LNCAP (cell line): ENCODE results near the gene FHIT.

Experiments used
- TF ChIP-seq, protein P1 (sequence below): fragments of 450-650 bp; IDR thresholded peaks from 2 replicates; pipeline ENCODE4 v1.5.1; 2017; ENCODE audit warnings: mild to moderate bottlenecking

The FHIT gene

DNA sequence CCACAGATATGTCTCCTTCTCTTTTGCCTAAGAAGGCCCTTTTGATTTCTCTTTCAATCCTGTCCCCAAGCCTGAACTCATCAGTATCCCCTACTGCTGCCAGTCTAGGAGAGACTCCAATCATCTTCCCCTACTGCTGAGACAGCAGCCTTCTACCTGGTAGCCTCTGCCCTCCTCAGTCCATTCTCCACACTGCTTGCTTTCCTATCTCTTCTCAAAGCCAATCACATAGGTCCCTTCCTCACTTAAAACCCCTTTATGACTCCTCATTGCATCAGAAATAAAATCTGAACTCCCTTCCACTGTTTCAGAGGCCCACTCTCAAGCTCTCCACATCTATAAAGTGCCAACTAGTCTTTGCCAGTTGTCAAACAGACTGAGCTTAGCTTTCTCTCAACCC is 1119.6 kb downstream of the FHIT start:
- TF ChIP-seq, protein P1, sequence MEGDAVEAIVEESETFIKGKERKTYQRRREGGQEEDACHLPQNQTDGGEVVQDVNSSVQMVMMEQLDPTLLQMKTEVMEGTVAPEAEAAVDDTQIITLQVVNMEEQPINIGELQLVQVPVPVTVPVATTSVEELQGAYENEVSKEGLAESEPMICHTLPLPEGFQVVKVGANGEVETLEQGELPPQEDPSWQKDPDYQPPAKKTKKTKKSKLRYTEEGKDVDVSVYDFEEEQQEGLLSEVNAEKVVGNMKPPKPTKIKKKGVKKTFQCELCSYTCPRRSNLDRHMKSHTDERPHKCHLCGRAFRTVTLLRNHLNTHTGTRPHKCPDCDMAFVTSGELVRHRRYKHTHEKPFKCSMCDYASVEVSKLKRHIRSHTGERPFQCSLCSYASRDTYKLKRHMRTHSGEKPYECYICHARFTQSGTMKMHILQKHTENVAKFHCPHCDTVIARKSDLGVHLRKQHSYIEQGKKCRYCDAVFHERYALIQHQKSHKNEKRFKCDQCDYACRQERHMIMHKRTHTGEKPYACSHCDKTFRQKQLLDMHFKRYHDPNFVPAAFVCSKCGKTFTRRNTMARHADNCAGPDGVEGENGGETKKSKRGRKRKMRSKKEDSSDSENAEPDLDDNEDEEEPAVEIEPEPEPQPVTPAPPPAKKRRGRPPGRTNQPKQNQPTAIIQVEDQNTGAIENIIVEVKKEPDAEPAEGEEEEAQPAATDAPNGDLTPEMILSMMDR: no peak

DNA sequence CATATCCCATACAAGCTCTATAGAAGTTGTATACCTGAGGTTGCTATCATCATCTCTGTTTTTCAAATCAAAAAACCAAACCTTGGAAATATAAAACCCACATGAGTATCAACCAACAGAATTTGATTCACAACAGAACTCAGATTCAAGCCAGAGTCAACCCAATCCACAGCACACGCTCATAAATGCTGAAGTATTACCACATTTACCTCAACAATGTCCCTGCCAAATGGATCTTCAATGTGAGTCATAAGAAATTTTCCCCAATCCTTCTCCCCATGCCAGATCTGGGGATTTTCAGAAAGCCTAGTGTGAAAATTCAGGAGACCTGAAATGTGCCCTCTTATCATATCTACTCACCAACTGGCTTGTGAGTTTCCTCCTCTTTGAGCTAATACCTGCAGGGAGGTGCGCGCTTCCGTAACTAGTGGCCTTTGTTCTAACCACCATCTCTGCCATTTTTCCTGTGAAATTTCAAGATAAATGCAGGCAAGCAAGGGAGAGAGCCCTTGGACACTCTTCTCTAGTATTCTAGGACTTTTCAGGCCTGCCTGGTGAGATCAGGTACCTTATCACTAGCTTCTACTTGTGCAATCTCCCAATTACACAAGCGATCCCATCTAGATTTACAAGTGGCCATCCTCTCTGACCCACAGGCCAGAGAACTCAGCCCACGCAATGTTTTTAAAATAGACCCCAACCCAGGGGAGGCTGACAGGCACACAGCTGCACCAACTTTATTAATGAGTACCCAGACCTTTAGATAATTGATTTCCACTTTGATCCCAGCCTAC is 1124.5 kb downstream of the FHIT start:
- TF ChIP-seq, protein P1: no peak

DNA sequence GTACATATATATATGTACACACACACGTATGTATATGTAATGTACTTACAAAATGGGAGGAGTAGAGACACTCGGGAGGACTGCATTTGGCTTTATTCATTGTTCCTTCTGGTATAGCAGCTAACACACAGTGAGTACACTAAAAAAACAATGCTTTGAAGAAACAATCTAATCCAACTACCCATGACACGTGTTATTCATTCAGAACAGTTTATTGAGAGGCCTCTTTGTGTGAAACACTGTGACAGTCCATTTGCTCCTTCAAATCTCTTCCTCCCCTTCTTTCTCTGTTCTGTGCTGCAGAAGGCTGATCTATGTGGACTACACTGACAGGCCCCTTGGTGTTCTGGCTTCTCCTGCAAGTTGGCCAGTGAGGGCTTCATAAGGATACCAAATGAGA is 1125.6 kb downstream of the FHIT start:
- TF ChIP-seq, protein P1: no peak

DNA sequence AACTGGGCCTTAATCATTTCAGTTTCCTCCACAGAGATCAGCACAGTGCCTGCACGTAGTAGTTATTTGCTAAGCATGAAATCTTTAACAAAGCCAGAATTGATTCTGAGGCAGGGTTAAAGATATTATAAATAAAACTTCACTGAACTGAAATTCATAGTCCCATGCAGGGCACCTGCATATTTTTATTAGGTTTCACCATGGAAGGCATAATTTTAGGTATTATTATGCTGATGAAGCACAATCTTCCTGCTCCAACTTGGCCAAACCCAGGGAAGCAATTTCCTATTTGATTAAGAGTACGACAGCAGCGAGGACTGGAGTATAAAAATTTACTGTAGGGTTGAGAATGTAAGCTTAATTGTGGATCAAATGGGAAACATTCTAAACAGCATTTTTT is 1131.0 kb downstream of the FHIT start:
- TF ChIP-seq, protein P1: no peak

DNA sequence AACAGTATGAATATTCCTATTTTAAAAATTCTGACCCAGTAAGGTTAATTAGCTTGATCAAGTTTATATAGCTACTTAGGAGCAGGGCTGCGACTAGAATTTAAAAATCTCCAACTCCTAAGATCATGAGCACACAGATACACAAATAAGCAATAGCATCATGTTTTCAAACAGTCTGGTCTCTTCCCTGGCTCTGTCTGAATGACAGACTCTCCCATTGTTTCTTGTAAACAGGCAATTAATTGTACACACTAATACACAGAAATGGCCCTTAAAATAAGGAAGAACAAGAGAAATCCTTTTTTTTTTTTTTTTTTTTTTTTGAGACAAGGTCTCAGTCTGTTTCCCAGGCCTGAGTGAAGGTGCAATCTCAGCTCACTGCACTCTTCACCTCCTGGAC is 1137.1 kb downstream of the FHIT start:
- TF ChIP-seq, protein P1: no peak

DNA sequence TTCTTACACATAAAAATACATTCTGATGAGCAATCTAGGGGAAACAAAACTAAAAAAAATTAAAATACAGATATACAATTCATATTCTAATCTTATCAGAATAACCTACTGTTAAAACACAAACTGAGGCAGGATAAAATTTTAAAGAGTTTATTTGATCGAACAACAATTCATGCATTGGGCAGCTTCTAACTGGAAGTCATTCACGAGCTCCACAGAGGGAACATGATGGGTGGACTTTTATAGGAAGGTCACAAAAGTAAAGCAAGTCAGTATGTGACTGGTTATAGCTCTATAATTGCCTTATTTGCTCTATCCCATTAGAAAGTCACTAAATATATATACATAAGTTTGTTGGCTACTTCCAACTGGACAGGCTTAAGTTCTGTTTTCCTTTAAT is 1144.0 kb downstream of the FHIT start:
- TF ChIP-seq, protein P1: no peak

DNA sequence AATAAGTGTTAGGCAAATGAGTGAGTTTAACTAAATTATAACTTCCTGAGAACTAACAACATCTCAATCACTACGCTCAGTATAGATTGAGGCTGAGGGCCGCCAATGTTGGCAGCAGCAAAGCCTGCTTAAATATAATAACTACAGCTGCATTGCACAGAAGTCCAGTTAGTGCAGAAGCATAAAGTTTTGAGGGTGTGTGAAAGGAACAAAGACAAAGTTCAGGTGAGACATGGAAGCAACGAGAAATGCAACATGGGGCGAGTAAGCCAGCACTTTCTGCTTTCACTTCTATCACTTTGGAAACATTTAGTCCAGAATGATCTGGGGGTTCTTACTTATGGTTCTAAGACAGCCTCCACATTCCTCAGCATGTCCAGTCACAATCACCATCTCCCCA is 1149.1 kb downstream of the FHIT start:
- TF ChIP-seq, protein P1: no peak

DNA sequence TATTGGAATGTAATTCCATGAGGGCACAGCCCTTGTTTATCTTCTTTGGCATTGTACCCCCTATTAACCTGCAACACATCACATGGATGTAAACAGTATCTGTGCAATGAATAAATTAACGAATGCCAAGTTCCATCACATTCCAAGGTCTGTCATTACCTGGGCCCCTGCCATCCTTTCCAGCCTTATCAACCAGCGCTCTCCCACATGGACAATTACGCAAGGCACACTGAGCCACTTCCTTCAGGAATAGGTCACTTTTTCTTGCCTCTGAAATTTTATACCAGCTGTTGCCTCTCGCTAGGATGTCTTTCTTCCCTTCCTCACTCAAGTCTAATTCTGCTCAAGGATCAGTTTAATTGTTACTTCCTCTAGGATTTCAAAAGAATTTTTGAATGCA is 1149.6 kb downstream of the FHIT start:
- TF ChIP-seq, protein P1: no peak
